Measurements from ENCODE around the gene PCDHA5.
"Not testable (repeated sequence)": the region's sequence is repeated elsewhere in the genome, so short reads cannot be mapped to it uniquely, and the experiment has no call there.

- not testable (repeated sequence) for TF ChIP-seq POLR2A (IDR thresholded peaks at IDR 0.05)
- TF ChIP-seq, protein P1, sequence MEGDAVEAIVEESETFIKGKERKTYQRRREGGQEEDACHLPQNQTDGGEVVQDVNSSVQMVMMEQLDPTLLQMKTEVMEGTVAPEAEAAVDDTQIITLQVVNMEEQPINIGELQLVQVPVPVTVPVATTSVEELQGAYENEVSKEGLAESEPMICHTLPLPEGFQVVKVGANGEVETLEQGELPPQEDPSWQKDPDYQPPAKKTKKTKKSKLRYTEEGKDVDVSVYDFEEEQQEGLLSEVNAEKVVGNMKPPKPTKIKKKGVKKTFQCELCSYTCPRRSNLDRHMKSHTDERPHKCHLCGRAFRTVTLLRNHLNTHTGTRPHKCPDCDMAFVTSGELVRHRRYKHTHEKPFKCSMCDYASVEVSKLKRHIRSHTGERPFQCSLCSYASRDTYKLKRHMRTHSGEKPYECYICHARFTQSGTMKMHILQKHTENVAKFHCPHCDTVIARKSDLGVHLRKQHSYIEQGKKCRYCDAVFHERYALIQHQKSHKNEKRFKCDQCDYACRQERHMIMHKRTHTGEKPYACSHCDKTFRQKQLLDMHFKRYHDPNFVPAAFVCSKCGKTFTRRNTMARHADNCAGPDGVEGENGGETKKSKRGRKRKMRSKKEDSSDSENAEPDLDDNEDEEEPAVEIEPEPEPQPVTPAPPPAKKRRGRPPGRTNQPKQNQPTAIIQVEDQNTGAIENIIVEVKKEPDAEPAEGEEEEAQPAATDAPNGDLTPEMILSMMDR (IDR thresholded peaks at IDR 0.05): not testable (repeated sequence)
Measured at GRCh38 chr5:140822969-140823368, 1.6 kb downstream of the PCDHA5 start.
